Fibroblast of skin of right biceps (primary cell): Measurements from ENCODE around the gene OBP2B.
"Not testable (repeated sequence)": the region's sequence is repeated elsewhere in the genome, so short reads cannot be mapped to it uniquely, and the experiment has no call there.

ENCODE experiments used
- DNase-seq: peaks from one replicate; pipeline ENCODE4 v3.0.0-alpha.2; 2013

OBP2B gene

GRCh38 chr9:133200631-133201030 lies 8.4 kb downstream of the OBP2B start:
- DNase-seq, result no peak

GRCh38 chr9:133199648-133200321 lies 9.3 kb downstream of the OBP2B start:
- peak; percentile 7 for DNase-seq

- no peak for DNase-seq
Measured at GRCh38 chr9:133195029-133195428, 14.0 kb downstream of the OBP2B start.

- no peak for DNase-seq
Measured at GRCh38 chr9:133194597-133194996, 14.5 kb downstream of the OBP2B start.

- no peak for DNase-seq
Measured at GRCh38 chr9:133191989-133192388, 17.1 kb downstream of the OBP2B start.

GRCh38 chr9:133189826-133190225 lies 19.2 kb downstream of the OBP2B start:
- no peak for DNase-seq

- no peak for DNase-seq
Measured at GRCh38 chr9:133188843-133189180, 20.2 kb downstream of the OBP2B start.

- no peak for DNase-seq
Measured at GRCh38 chr9:133188006-133188842, 20.8 kb downstream of the OBP2B start.

- DNase-seq, result no peak
Measured at GRCh38 chr9:133187561-133188005, 21.5 kb downstream of the OBP2B start.

- DNase-seq, result no peak
Measured at GRCh38 chr9:133186736-133187135, 22.3 kb downstream of the OBP2B start.

- DNase-seq, result peak; percentile 73
Measured at GRCh38 chr9:133184971-133185370, 24.1 kb downstream of the OBP2B start.

GRCh38 chr9:133182151-133182550 lies 26.9 kb downstream of the OBP2B start:
- DNase-seq, result no peak

- DNase-seq, result no peak
Measured at GRCh38 chr9:133181561-133181960, 27.5 kb downstream of the OBP2B start.

GRCh38 chr9:133180953-133181352 lies 28.1 kb downstream of the OBP2B start:
- DNase-seq, result no peak

- DNase-seq, result no peak
Measured at GRCh38 chr9:133173056-133173455, 36.0 kb downstream of the OBP2B start.

GRCh38 chr9:133171161-133171961 lies 37.7 kb downstream of the OBP2B start:
- DNase-seq, result no peak

- no peak for DNase-seq
Measured at GRCh38 chr9:133170716-133171115, 38.3 kb downstream of the OBP2B start.

GRCh38 chr9:133169687-133170086 lies 39.4 kb downstream of the OBP2B start:
- not testable (repeated sequence) for DNase-seq

GRCh38 chr9:133169102-133169501 lies 39.9 kb downstream of the OBP2B start:
- no peak for DNase-seq

- DNase-seq, result no peak
Measured at GRCh38 chr9:133168432-133168831, 40.6 kb downstream of the OBP2B start.

GRCh38 chr9:133167769-133168168 lies 41.3 kb downstream of the OBP2B start:
- no peak for DNase-seq

- DNase-seq, result no peak
Measured at GRCh38 chr9:133167096-133167730, 41.8 kb downstream of the OBP2B start.

GRCh38 chr9:133166392-133166791 lies 42.7 kb downstream of the OBP2B start:
- no peak for DNase-seq
